Mesodermal cell (in vitro differentiated cells): Measurements from ENCODE around the gene BCL2L11.

Experiments used
- H3K27ac ChIP-seq: 2 replicates; pipeline ENCODE4 v1.7.0; 2013; ENCODE audit warnings: mild to moderate bottlenecking, low read depth, low read length, moderate library complexity; ENCODE audit not compliant: severe bottlenecking
- H3K36me3 ChIP-seq: 2 replicates; pipeline ENCODE4 v1.7.1; 2013; ENCODE audit warnings: mild to moderate bottlenecking, low read length, moderate library complexity; ENCODE audit not compliant: control insufficient read depth, insufficient read depth
- H3K4me1 ChIP-seq: one replicate; pipeline ENCODE4 v1.7.1; 2013; ENCODE audit warnings: mild to moderate bottlenecking, low read length; ENCODE audit not compliant: insufficient read depth, control insufficient read depth, poor library complexity, severe bottlenecking
- H3K4me3 ChIP-seq: 2 replicates; pipeline ENCODE4 v1.7.0; 2013; ENCODE audit warnings: low read length, control low read depth, mild to moderate bottlenecking; ENCODE audit not compliant: insufficient read depth, poor library complexity, severe bottlenecking; ENCODE audit errors: extremely low read depth
- H3K9me3 ChIP-seq: 2 replicates; pipeline ENCODE4 v1.7.1; 2013; ENCODE audit warnings: mild to moderate bottlenecking, low read length, moderate library complexity; ENCODE audit not compliant: control insufficient read depth
- WGBS, 2 experiments: methylation state at CpG; one replicate each; pipeline ENCODE4 v1.1.5; 2013; ENCODE audit warnings: missing lambda C conversion rate in 2 of 2; ENCODE audit not compliant: insufficient coverage in 2 of 2; 5-methylcytosine and 5-hydroxymethylcytosine counted together

BCL2L11 gene

DNA sequence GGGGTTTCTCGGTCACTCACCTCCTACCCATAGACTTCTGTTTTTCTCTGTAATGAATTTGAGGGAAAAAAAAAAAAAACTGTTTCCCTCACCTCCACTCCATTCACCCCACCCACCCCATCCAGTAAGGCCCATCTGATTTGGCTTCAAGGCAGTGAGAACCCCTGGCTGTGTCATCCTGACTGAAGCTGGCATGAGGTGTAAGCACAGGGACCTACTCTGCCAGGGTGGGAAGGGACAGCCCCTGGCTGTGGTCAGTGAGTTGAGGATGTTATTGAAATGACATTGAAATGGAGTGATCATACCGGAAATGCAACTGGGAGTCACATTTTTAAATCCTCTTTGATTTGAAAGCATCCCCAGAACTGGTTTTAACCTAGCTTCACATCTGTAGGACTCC, 19.1 kb upstream of the BCL2L11 start:
- Histone ChIP-seq H3K4me1 (peaks cover 8% of the 10 kb centered on the region), H3K27ac (no peak overlapping the region), H3K9me3 (no peaks in the 10 kb centered on the region), H3K36me3 (no peaks in the 10 kb centered on the region), H3K4me3 (no peak overlapping the region)
- WGBS, 2 experiments, result 83% methylated on average over 1 of the region's 2 CpGs; no CpG with 5 or more reads in 1 of the 2 experiments

DNA sequence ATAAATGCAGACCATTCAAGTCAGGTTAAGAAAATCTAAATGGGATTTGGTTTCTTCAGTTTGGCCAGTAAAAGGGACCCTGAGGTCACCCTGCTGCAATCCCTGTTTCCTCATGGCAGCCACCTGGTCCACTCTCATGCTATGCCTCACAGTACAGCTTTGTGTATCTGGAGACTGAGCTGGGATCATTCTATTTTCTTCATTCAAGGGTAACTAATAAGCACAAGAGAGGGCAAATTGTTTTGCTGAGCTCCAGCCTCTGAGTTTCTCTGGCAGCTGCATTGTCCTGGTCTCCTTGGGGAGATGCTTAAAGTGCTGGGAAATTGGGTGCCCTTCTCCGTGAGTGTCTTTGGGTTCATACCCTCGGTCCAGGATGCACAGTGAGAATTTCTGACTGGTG, 18.5 kb upstream of the BCL2L11 start:
- Histone ChIP-seq H3K4me3 (no peak overlapping the region), H3K36me3 (no peaks in the 10 kb centered on the region), H3K27ac (no peak overlapping the region), H3K4me1 (peaks cover 8% of the 10 kb centered on the region), H3K9me3 (no peaks in the 10 kb centered on the region)
- WGBS, 2 experiments, result 80 to 95% methylated on average over 1 to 2 of the region's 2 CpGs

DNA sequence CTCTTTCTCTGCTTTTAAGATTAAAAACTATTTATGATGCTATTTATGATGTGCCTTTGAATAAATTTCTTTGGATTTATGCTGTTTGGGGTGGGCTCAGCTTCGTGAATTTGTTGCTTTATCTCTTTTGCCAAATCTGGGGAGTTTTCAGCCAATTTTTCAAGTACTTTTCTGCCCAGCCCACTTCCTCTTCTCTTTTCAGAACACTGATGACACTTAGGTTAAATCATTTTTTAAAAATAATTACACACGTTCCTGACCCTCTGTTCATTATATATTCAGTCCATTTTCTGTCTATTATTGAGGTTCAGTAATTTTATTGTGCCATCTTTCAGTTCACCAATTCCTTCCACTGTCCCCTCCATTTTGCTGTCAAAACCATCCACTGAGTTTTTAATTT, 14.8 kb upstream of the BCL2L11 start:
- 83% methylated on average over 1 of the region's 2 CpGs; no CpG with 5 or more reads in 1 of the 2 experiments for WGBS, 2 experiments

DNA sequence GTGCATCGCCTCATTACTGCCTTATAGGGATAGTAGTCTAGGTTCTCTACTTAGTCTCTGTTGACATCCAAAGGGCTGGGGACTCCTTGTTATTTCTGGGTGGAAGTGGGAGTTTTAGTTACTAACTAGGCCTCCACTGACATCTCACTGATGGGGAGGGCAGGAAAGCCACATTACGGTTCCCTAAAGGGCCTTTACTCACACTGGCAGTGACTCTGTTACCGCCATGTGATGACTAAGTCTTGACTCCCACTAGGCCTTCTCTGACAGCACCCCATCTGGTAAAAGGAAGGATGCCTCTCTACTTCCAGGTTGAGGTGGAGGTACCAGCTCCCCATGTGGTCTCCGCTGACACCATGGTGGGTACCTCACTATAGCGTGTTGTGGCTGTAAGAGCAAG, 14.0 kb upstream of the BCL2L11 start:
- Histone ChIP-seq H3K36me3 (no peaks in the 10 kb centered on the region), H3K9me3 (no peaks in the 10 kb centered on the region), H3K4me3 (no peak overlapping the region), H3K4me1 (no peaks in the 10 kb centered on the region), H3K27ac (no peak overlapping the region)
- 80 to 100% methylated on average over 2 to 4 of the region's 5 CpGs for WGBS, 2 experiments

More for the DNA sequence above, 14.8 kb upstream of the BCL2L11 start:
- no peaks in the 10 kb centered on the region for H3K36me3 ChIP-seq
- no peaks in the 10 kb centered on the region for H3K9me3 ChIP-seq
- no peak overlapping the region for H3K27ac ChIP-seq
- no peak overlapping the region for H3K4me3 ChIP-seq
- no peaks in the 10 kb centered on the region for H3K4me1 ChIP-seq

DNA sequence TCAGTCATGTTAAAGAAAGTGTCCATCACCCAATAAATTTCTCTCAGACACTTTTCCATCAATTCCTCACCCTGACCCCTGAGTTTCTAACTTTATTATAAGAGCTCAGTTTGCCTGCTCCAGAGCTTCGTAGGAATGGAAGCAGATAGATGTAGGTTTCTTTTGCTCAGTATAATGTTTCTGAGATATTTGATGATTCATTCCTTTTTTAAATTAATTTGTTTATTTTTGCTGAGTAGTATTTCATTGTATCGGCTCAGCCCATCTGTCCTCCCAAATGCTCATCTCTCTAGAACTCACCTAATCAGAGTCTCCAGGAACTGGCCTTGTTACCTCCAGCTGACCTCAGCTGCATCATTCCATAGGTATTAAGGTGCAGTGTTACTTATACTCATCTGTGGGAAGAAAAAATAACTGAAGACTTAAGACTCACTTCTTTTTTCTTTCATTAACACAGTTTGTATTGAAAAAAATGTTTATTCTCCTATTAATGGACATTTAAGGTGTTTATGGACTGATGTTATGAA, 11.9 kb upstream of the BCL2L11 start:
- Histone ChIP-seq H3K9me3 (no peaks in the 10 kb centered on the region), H3K4me3 (no peak overlapping the region), H3K27ac (no peak overlapping the region), H3K36me3 (no peaks in the 10 kb centered on the region), H3K4me1 (no peaks in the 10 kb centered on the region)
- WGBS, 2 experiments, result no CpG with 5 or more reads among the region's 2 CpGs

DNA sequence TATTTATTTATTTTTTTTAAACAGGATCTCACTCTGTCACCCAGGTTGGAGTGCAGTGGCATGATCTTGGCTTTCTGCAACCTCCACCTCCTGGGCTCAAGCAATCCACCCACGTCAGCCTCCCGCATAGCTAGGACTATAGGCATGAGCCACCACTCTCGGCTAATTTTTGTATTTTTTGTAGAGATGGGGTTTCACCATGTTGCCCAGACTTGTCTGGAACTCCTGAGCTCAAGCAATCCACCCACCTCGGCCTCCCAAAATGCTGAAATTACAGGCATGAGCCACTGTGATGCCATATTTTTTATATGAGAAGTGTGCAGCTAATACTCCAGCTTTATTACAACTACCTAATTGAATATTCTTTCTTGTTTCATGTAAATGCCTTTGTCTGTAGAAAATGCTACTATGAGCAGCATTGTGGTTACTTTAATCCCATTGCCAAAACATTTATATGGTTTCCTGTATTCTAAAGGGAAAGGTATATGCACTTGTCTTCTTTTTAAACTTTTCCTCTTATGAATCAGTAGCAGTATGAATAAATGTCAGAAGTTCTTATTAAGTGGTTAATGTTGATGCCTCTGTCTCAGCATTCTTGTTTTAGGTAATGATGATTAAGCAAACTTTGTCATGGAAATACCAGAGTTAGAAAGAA, 9.5 kb upstream of the BCL2L11 start:
- no peaks in the 10 kb centered on the region for H3K9me3 ChIP-seq
- H3K4me3 ChIP-seq, result no peak overlapping the region
- no peaks in the 10 kb centered on the region for H3K4me1 ChIP-seq
- no CpG with 5 or more reads among the region's 4 CpGs for WGBS, 2 experiments
- H3K27ac ChIP-seq, result no peak overlapping the region
- H3K36me3 ChIP-seq, result no peaks in the 10 kb centered on the region

DNA sequence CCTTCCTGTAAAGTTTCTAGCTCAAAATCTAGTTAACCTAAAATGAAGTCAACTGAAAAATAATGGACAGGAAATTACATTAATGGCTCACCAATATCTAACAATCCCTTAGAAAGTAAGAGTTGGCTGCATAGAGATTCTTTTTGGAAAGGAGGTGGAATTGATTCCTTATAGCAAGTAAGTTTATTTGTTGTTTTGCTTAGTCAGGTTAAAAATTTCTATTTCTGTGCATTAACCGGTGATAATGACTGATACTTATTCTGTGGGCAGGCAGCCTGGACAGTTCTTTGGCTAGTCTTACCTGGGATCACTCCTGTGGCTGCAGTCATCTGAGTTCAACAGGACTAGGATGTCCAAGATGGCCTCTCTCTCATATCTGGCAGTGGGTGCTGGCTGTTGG, 6.9 kb upstream of the BCL2L11 start:
- Histone ChIP-seq H3K9me3 (no peaks in the 10 kb centered on the region), H3K27ac (no peak overlapping the region), H3K4me3 (no peak overlapping the region), H3K4me1 (peaks cover 11% of the 10 kb centered on the region), H3K36me3 (no peaks in the 10 kb centered on the region)
- 100% methylated on average over 1 of the region's 1 CpG for WGBS, 2 experiments

DNA sequence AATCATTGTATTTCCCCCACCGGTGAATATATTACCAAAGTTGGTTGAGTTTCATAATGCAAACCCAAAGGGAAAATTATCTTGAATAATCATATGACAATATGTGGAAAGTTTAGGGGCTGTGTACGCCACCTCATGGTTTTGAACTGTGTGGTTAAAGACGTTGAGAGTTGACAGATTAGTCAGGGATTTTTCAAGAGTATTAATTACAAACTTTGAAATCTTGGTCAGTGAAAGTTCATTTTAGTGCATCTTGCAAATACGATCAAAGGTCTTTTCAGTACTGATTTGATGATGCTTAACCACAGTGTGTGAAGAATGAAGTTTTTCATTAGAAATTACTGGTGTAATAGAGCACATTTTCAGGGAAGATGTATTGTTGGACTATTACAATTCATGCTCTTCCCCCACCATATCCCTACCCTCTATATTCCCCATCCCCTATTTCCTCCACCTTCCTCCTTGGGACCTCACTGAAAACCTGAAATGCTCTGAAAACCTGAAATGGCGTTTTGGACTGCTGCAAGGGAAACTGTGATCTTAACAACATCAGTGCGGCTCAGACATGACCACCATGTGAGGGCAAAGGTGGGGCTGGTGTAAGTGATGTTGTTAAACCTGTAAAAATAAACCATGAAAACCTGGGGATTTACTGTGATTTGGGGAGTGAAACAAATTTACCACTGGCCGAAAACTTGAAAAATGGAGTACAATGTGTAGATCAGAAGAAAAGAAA, 4.5 kb upstream of the BCL2L11 start:
- H3K4me1 ChIP-seq, result peaks cover 19% of the 10 kb centered on the region
- no peak overlapping the region for H3K27ac ChIP-seq
- H3K9me3 ChIP-seq, result no peaks in the 10 kb centered on the region
- H3K4me3 ChIP-seq, result no peak overlapping the region
- WGBS, 2 experiments, result 66 to 82% methylated on average over 5 to 6 of the region's 7 CpGs
- no peaks in the 10 kb centered on the region for H3K36me3 ChIP-seq

DNA sequence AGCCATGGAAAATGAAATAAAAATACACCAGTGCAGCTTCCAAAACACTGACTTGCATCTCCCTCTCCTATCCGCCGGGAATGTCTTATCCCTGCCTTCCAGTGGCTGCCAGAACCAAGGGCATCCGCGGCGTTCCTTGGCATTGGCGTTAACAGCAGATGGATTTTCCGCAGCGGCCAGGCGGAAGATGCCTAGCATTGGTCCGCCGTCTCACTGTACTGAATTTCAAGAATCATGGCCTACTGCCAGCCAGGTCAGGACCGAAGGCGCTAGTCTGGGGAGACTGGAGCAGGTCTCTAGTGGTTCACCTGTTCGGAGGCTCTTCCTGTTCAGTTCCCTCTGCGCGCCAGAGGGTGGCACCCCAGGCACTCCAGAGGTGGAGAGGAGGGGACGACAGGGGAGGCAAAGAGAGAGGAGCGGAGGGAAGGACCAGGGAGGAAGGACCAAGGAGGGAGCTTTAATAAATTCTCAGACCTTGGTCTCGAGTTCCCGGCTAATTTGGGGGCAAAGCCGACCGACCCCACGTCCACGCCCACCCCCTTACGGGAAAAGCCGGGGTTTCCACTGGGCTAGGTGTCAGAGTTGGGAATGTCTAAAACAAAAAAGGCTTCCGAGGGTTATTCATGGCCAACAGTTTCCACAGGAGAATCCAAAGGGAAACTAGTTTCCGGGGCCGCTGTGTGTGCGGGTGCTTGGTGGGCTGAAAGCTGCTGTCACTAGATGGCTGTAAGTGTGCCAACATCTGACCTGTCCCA, 3.7 kb upstream of the BCL2L11 start:
- Histone ChIP-seq H3K36me3 (no peaks in the 10 kb centered on the region), H3K4me1 (peaks cover 19% of the 10 kb centered on the region), H3K9me3 (no peaks in the 10 kb centered on the region), H3K4me3 (peak overlapping the region; percentile 68), H3K27ac (no peak overlapping the region)
- WGBS, 2 experiments, result 14 to 19% methylated on average over 23 to 25 of the region's 30 CpGs

DNA sequence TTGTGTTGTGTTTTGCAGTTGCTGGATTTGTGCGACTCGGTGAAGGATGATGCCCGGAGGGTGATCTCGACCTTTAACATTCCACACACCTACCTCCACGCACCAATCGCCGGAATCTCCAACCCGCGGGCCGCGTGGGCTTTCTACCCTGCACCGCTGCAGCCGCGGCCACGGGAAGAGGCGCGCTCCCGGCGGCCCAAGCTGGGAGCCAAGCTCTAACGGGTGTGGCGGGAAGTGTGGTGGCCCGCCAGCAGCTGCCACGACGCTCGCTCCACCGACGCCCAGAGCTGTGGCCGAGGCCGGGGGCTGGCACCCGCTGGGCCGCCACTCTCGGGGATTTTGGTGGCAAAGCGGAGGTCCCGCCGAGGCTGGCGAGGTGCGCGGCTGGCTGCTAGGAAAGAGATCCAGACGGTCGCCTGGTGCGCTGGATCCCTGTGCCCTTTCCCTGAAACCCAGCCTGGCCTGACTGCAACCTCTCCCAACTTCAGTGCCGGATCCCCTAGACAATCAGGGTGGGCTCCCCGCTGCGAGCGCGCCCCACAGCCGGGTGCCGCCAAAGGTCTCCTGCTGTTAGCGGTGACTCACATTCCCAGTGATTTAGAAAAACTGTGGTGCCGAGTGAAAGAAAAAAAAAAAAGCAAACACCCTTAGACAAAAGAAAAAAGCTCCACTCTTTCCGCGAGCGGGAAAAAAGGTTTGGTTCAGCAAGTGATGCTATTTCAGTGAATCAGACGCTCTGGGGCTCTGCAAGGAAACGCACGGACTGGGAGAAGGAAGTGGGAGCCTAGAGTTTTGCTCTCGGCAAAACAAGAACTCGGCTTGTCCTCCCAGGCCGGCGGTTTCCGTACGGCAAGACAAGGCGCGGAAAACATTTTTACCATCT, 2.9 kb upstream of the BCL2L11 start:
- H3K4me1 ChIP-seq, result peaks cover 19% of the 10 kb centered on the region

More for the DNA sequence above, 2.9 kb upstream of the BCL2L11 start:
- whole genome bisulfite sequencing, 2 experiments, result 0 to 1% methylated on average over 39 to 42 of the region's 64 CpGs
- Histone ChIP-seq H3K4me3 (peak overlapping the region; percentile 68), H3K36me3 (no peaks in the 10 kb centered on the region), H3K9me3 (no peaks in the 10 kb centered on the region), H3K27ac (no peak overlapping the region)
